MM.1S (cell line): Measurements from ENCODE around the gene MICAL2.

ENCODE experiments used
- DNase-seq: peaks from one replicate; pipeline ENCODE4 v3.0.0-alpha.2; 2015
- H2AFZ ChIP-seq: fragments of 300-600 bp; sonication (generic); 2 replicates; pipeline ENCODE4 v1.6.0; 2016; ENCODE audit warnings: antibody characterized with exemption, low read length
- H3F3A ChIP-seq: fragments of 300-600 bp; sonication (generic); 2 replicates; pipeline ENCODE4 v1.6.1; 2016; ENCODE audit warnings: mild to moderate bottlenecking, antibody characterized with exemption, low read length, moderate library complexity, mixed read lengths; ENCODE audit not compliant: insufficient read depth
- H3K27ac ChIP-seq: fragments of 300-600 bp; sonication (generic); 2 replicates; pipeline ENCODE4 v1.5.1; 2016; ENCODE audit warnings: mild to moderate bottlenecking, low read length
- H3K27me3 ChIP-seq: fragments of 300-600 bp; sonication (generic); replicated peaks from 2 replicates; pipeline ENCODE4 v1.6.0; 2016; ENCODE audit warnings: low read length; ENCODE audit not compliant: insufficient read depth
- H3K36me3 ChIP-seq: fragments of 300-600 bp; sonication (generic); replicated peaks from 2 replicates; pipeline ENCODE4 v1.6.1; 2016; ENCODE audit warnings: mild to moderate bottlenecking, low read length, mixed read lengths; ENCODE audit not compliant: insufficient read depth
- H3K4me1 ChIP-seq: fragments of 300-600 bp; sonication (generic); 2 replicates; pipeline ENCODE4 v1.6.1; 2016; ENCODE audit warnings: low read length, mixed read lengths
- H3K4me2 ChIP-seq: fragments of 300-600 bp; sonication (generic); 2 replicates; pipeline ENCODE4 v1.6.0; 2016; ENCODE audit warnings: low read depth, low read length
- H3K4me3 ChIP-seq: fragments of 300-600 bp; sonication (generic); 2 replicates; pipeline ENCODE4 v1.5.1; 2016; ENCODE audit warnings: low read length, mixed read lengths
- H3K79me2 ChIP-seq: fragments of 300-600 bp; sonication (generic); 2 replicates; pipeline ENCODE4 v1.6.1; 2016; ENCODE audit warnings: mixed run types, low read length, mixed read lengths
- H3K9ac ChIP-seq: fragments of 300-600 bp; sonication (generic); 2 replicates; pipeline ENCODE4 v1.6.1; 2016; ENCODE audit warnings: low read length, mixed read lengths
- H3K9me2 ChIP-seq: fragments of 300-600 bp; sonication (generic); replicated peaks from 2 replicates; pipeline ENCODE4 v1.6.1; 2016; ENCODE audit warnings: mild to moderate bottlenecking, low read length, mixed read lengths; ENCODE audit not compliant: insufficient read depth
- H3K9me3 ChIP-seq: fragments of 300-600 bp; sonication (generic); replicated peaks from 2 replicates; pipeline ENCODE4 v1.6.1; 2016; ENCODE audit warnings: mild to moderate bottlenecking, low read length, mixed read lengths; ENCODE audit not compliant: insufficient read depth
- H4K20me1 ChIP-seq: fragments of 300-600 bp; sonication (generic); 2 replicates; pipeline ENCODE4 v1.6.1; 2016; ENCODE audit warnings: mild to moderate bottlenecking, low read length, moderate library complexity, mixed read lengths; ENCODE audit not compliant: insufficient read depth
- CTCF ChIP-seq: fragments of 300-600 bp; sonication (generic); IDR thresholded peaks from 2 replicates; pipeline ENCODE4 v1.5.1; 2016; ENCODE audit warnings: antibody characterized with exemption, low read length, mixed read lengths
- EZH2 ChIP-seq: fragments of 300-600 bp; sonication (generic); optimal IDR thresholded peaks from 2 replicates; pipeline ENCODE3; 2017; ENCODE audit warnings: low read depth, mild to moderate bottlenecking, antibody characterized with exemption, low read length, mixed read lengths
- EZH2phosphoT487 ChIP-seq: fragments of 300-600 bp; sonication (generic); IDR thresholded peaks from 2 replicates; pipeline ENCODE4 v1.6.1; 2018; ENCODE audit warnings: antibody characterized with exemption, low read length

The MICAL2 gene

DNA sequence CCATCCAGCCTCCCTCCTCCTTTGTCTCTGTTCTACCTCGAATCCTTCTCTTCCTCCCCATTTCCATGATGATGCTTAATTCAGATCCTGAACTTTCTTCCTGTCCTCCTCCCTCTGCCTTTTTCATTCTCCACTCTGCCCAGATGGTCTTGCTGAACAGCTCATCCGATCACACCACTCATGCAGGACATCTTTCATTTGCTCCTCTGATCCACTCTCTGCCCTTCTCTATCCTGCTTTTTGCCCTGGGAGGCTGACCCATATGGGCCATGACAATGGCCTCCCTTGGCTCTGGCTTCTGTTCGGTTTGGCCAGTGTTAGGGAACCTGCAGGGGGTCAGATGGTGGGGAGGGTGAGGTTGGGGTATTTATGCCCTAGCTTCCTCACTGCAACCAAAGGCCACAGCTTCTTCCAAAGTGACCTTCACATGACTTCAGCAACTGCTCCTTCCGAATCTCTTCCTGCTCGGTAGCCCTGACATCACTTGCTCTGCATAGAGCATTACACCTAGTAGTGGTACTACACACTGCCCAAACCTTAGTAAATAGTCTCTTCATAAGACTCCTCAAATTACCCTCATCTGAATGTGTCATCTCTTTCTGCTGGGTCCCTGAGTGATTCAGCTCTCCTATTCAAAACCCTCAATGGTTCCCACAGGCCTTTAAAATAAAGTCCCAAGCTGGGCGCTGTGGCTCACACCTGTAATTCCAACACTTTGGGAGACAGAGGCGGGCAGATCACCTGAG is 32.7 kb upstream of the MICAL2 start:
- Histone ChIP-seq H3K9me2 (no peaks in the 10 kb centered on the region), H3K36me3 (no peaks in the 10 kb centered on the region), H3K27me3 (no peaks in the 10 kb centered on the region), H3K4me3 (no peak overlapping the region), H3K4me1 (no peaks in the 10 kb centered on the region), H3F3A (no peaks in the 10 kb centered on the region), H3K4me2 (no peak overlapping the region), H4K20me1 (no peaks in the 10 kb centered on the region), H3K27ac (no peak overlapping the region), H2AFZ (no peak overlapping the region), H3K79me2 (no peaks in the 10 kb centered on the region), H3K9ac (no peak overlapping the region), H3K9me3 (no peaks in the 10 kb centered on the region)
- no peak for DNase-seq
- no peak for TF ChIP-seq EZH2phosphoT487
- TF ChIP-seq CTCF: no peak
- no peak for TF ChIP-seq EZH2

GRCh38 chr11:12079726-12080556 is 30.4 kb upstream of the MICAL2 start:
- no peak for DNase-seq
- H3K27ac ChIP-seq: no peak overlapping the region
- TF ChIP-seq CTCF: no peak
- TF ChIP-seq EZH2phosphoT487: no peak
- TF ChIP-seq EZH2: no peak
- no peak overlapping the region for H3K4me2 ChIP-seq
- no peaks in the 10 kb centered on the region for H3F3A ChIP-seq
- no peaks in the 10 kb centered on the region for H3K9me3 ChIP-seq
- no peak overlapping the region for H3K4me3 ChIP-seq
- H3K36me3 ChIP-seq: no peaks in the 10 kb centered on the region
- H2AFZ ChIP-seq: no peak overlapping the region
- no peaks in the 10 kb centered on the region for H3K4me1 ChIP-seq
- H3K79me2 ChIP-seq: no peaks in the 10 kb centered on the region
- no peaks in the 10 kb centered on the region for H3K27me3 ChIP-seq
- H3K9me2 ChIP-seq: no peaks in the 10 kb centered on the region
- no peaks in the 10 kb centered on the region for H4K20me1 ChIP-seq
- no peak overlapping the region for H3K9ac ChIP-seq

DNA sequence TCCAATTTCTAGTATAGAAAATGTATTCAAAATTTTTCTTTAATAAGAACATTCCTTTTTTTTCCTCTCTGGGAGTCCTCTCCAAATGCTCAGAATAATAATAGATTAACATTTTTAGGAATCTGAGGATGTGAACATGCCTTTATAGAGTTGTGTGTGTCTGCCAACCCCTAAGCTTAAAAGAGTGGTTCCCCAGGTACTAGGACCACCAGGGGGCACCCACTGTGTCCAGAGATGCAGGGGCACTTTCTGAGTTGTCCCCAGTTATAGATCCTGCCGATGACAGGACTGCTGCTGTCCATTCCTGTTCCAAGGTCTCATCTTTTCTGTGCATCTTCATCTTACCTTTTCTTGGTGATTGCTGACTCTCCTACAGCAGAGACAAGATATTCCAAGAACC is 27.0 kb upstream of the MICAL2 start:
- no peaks in the 10 kb centered on the region for H3K9me3 ChIP-seq
- H3K4me2 ChIP-seq: no peak overlapping the region
- no peaks in the 10 kb centered on the region for H4K20me1 ChIP-seq
- H2AFZ ChIP-seq: no peak overlapping the region
- no peaks in the 10 kb centered on the region for H3F3A ChIP-seq
- H3K4me1 ChIP-seq: peaks cover 12% of the 10 kb centered on the region
- no peak overlapping the region for H3K27ac ChIP-seq
- no peaks in the 10 kb centered on the region for H3K27me3 ChIP-seq
- H3K9me2 ChIP-seq: no peaks in the 10 kb centered on the region
- no peak overlapping the region for H3K4me3 ChIP-seq
- no peaks in the 10 kb centered on the region for H3K79me2 ChIP-seq
- no peak for DNase-seq
- no peaks in the 10 kb centered on the region for H3K36me3 ChIP-seq
- TF ChIP-seq CTCF (no peak), EZH2 (no peak), EZH2phosphoT487 (no peak)
- no peak overlapping the region for H3K9ac ChIP-seq
